ENCODE measurements around the gene VSNL1.

VSNL1 gene

GRCh38 chr2:17579605-17580318 is 39.3 kb downstream of the VSNL1 start:
- TF ChIP-seq, protein P1, sequence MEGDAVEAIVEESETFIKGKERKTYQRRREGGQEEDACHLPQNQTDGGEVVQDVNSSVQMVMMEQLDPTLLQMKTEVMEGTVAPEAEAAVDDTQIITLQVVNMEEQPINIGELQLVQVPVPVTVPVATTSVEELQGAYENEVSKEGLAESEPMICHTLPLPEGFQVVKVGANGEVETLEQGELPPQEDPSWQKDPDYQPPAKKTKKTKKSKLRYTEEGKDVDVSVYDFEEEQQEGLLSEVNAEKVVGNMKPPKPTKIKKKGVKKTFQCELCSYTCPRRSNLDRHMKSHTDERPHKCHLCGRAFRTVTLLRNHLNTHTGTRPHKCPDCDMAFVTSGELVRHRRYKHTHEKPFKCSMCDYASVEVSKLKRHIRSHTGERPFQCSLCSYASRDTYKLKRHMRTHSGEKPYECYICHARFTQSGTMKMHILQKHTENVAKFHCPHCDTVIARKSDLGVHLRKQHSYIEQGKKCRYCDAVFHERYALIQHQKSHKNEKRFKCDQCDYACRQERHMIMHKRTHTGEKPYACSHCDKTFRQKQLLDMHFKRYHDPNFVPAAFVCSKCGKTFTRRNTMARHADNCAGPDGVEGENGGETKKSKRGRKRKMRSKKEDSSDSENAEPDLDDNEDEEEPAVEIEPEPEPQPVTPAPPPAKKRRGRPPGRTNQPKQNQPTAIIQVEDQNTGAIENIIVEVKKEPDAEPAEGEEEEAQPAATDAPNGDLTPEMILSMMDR (conservative IDR thresholded peaks at IDR 0.05; ENCODE audit: control insufficient read depth, insufficient read depth, low read depth, low read length), result no peak
- DNase-seq (ENCODE audit: low read depth), result no peak

DNA sequence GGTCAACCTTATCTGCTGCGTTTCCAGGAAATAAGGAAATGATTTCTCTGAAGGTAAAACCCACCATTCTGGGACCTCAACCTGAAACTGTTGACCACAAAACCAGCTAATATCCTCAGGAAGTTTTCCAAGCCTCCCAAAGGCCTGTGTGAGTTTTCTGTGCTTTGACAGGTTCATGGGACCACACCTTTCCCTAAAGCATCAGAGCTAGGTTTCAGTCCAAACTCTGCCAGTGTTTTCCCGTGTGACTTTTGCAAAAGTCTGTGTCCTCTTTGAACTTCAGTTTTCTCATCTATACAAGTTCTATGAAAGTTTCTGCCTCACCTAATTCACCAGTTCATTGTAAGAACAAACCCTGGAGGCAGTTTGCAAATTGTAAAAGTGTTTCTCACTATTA is 39.8 kb downstream of the VSNL1 start:
- TF ChIP-seq, protein P1 (conservative IDR thresholded peaks at IDR 0.05; ENCODE audit: control insufficient read depth, insufficient read depth, low read depth, low read length), result no peak
- H3K4me3 ChIP-seq (ENCODE audit: control insufficient read depth, low read depth, low read length), result no peak overlapping the region
- no peak for DNase-seq (ENCODE audit: low read depth)

More at GRCh38 chr2:17579605-17580318, 39.3 kb downstream of the VSNL1 start:
- no peak overlapping the region for H3K4me3 ChIP-seq (ENCODE audit: control insufficient read depth, low read depth, low read length)

DNA sequence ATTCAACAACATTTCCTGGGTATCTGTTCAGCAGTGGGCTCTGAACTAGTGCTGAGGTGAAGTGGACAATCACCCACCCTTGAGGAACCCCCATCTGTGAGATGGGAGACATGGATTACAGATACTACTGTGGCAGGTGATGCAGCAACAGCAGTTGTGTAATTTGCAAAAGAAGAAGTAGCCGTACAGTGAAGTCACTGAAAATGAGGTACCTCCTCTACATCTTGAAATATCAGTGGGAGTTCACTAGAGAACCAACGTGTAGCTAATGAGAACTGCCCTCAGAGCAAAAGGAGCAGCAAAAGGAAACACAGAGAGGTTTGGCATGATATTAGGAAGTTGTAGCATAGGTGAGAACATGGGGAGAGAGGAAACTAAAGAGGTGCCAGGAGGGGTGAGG is 41.3 kb downstream of the VSNL1 start:
- H3K4me3 ChIP-seq (ENCODE audit: control insufficient read depth, low read depth, low read length), result no peak overlapping the region
- TF ChIP-seq, protein P1 (conservative IDR thresholded peaks at IDR 0.05; ENCODE audit: control insufficient read depth, insufficient read depth, low read depth, low read length), result no peak
- DNase-seq (ENCODE audit: low read depth), result no peak

DNA sequence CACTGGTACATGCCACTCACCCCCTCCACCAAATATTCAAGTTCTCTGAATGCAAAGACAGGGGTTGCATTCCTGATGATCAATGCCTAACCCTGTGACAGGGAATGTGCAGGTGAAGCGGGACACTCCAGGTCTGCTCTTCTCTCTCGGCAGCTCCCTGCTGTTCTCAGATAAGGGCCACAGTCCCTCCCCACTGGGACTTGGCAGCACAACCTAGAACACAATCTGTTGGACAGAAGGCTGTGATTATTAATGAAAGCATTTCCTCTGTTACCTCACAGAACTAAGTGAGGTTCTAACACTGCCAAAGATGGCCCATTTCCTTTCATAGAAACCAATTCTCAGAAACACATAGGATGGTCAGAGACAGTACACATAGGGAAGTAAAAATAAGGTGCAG is 42.7 kb downstream of the VSNL1 start:
- TF ChIP-seq, protein P1 (conservative IDR thresholded peaks at IDR 0.05; ENCODE audit: control insufficient read depth, insufficient read depth, low read depth, low read length), result no peak
- DNase-seq (ENCODE audit: low read depth), result peak; percentile 10
- no peak overlapping the region for H3K4me3 ChIP-seq (ENCODE audit: control insufficient read depth, low read depth, low read length)

DNA sequence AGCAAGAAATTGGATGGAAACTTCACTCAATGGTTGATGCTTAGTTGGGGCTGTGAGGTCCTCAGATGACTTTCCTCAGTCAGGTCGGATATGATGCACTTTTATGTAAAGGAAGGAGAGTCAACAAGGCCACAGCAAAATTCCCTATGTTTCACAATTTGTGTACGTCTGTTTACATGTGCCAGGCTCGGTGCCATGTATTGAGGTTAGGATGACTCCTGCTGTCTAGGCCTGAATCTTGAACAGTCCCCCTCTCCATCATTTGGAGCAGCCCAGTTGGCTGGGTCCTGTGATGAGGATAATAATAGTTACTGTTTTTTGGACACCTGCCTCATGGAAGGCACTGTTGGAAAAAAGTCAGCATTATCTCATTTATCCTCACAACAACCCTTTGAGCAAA is 43.1 kb downstream of the VSNL1 start:
- H3K4me3 ChIP-seq (ENCODE audit: control insufficient read depth, low read depth, low read length), result no peak overlapping the region
- DNase-seq (ENCODE audit: low read depth), result peak; percentile 41
- TF ChIP-seq, protein P1 (conservative IDR thresholded peaks at IDR 0.05; ENCODE audit: control insufficient read depth, insufficient read depth, low read depth, low read length), result no peak

DNA sequence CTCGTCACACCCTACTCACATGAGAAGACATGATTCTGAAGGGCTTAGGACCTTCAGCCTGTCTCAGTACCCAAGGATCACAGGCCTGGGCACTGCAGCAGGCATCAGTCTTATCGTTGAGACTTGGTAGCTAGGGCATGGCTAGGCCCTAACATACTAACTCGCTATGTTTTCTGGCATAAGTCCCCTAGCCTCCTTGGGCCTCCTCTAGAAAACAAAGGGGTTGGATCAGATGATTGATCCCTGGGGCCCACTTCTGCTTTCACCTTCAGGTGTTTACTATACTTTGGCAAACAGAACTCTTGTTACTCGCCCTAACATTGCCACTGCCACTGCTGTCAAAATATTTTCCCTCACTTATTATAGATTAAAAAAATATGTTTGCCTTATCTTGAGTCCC is 44.2 kb downstream of the VSNL1 start:
- no peak overlapping the region for H3K4me3 ChIP-seq (ENCODE audit: control insufficient read depth, low read depth, low read length)
- TF ChIP-seq, protein P1 (conservative IDR thresholded peaks at IDR 0.05; ENCODE audit: control insufficient read depth, insufficient read depth, low read depth, low read length), result no peak
- DNase-seq (ENCODE audit: low read depth), result no peak

All from fibroblast of mammary gland (primary cell).